RWPE1 (cell line): Measurements from ENCODE around the gene HLA-C.

Experiments
- CTCF ChIA-PET: fragments of 350-600 bp; sonication (Branson Sonifier 250); formaldehyde crosslinking; extraction: SDS; loops from one replicate; lab custom pipeline; 2021; lab: Yijun Ruan, JAX
- POLR2A ChIA-PET: fragments of 400-600 bp; formaldehyde crosslinking; extraction: SDS; loops from one replicate; lab custom pipeline; 2020; ENCODE audit warnings: antibody characterized with exemption; ENCODE audit not compliant: low non-redundant PET; lab: Yijun Ruan, JAX
- DNase-seq: peaks from one replicate; pipeline ENCODE4 v3.0.0; 2012; ENCODE audit warnings: low spot score
- H3K27ac ChIP-seq: fragments of 450-650 bp; 2 replicates; pipeline ENCODE4 v1.5.1; 2017
- CTCF ChIP-seq: fragments of 450-650 bp; conservative IDR thresholded peaks from 2 replicates; pipeline ENCODE4 v1.5.1; 2017; ENCODE audit warnings: low read depth, mild to moderate bottlenecking

Gene HLA-C

DNA sequence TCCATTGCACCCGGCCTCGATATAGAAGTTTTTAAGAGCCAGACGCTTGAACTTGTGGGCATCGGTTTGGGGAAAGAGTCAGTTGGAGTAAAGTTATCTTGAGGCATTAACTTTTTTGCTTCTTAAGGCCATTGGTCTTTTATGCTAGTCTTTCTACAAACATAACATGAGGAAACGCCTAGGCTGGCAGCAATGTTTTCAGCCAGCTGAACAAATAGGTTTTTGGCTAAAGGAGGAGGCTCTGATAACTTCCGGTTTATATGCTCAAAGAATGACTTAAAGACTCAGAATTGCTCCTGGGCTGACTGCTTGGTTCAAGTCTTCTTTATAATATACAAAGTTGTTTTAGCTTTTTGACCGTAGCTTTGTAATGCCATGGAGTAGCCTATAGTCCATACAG lies 46.2 kb downstream of the HLA-C start:
- no peak for DNase-seq
- ChIA-PET CTCF (no interaction called here), POLR2A (no interaction called here)
- no peak for TF ChIP-seq CTCF
- no peak overlapping the region for H3K27ac ChIP-seq

GRCh38 chr6:31222496-31222895 lies 49.4 kb downstream of the HLA-C start:
- ChIA-PET CTCF (interaction anchor here (0.6 kb wide), 1 partner anchor 82 kb away, joined by 4 read pairs; no protein-coding TSS in a partner anchor), POLR2A (no interaction called here)
- no peak for DNase-seq
- H3K27ac ChIP-seq, result no peak overlapping the region
- TF ChIP-seq CTCF, result no peak
